GM21723 (cell line): ENCODE measurements around the gene BASP1.
"Not testable (repeated sequence)": the region's sequence is repeated elsewhere in the genome, so short reads cannot be mapped to it uniquely, and the experiment has no call there.

Experiments used
- ATAC-seq: cut with Tn5 transposase; IDR thresholded peaks from one replicate; pipeline ENCODE4 v1.9.1; 2021; ENCODE audit warnings: mild to moderate bottlenecking, moderate library complexity; ENCODE audit not compliant: unreplicated experiment

BASP1 gene

DNA sequence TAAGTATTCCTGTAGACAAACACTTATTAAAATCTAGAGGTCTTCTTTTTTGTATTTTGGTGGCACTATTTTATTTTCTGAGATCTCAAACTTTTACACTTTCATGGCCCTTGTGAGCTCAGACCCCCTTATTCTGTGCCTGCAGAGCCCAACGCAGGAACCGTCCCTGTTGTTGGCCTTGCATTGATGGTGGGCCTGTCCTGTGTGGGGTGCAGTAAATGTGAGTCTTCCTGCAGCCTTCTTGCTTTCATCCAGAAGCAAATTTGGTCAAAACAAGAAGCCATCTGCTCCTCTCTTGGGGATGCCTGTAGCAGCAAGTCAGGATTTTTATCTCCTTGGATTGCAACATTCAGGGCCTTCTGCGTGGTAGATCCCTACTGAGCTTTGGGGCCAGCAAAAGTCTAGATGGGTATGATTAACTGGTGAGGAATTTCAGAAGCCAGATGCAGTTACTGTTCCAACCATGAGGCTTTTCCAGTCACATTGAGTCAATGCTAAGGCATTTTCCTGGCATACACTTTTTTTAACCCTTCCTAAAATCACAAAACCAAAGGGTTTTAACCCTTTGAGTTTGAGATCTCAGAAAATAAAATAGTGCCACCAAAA is 31.7 kb downstream of the BASP1 start:
- ATAC-seq: no peak

DNA sequence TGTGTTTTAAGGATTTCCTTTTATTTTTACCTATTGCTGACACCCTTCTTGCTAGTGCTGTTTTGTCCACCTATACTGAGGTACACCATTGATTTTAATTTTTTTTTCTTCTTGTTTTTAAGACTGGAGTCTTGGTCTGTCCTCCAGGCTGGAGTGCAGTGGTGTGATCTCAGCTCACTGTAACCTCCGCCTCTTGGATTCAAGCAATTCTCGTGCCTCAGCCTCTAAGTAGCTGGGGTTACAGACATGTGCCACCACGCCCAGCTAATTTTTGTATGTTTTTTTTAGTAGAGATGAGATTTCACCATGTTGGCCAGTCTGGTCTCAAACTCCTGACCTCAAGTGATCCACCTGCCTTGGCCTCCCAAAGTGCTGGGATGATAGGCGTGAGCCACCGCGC is 32.4 kb downstream of the BASP1 start:
- not testable (repeated sequence) for ATAC-seq

- ATAC-seq: no peak
Observed at GRCh38 chr5:17252543-17252942, 35.1 kb downstream of the BASP1 start.

- ATAC-seq: peak; percentile 58
Observed at GRCh38 chr5:17255471-17256021, 38.1 kb downstream of the BASP1 start.

GRCh38 chr5:17256171-17256570 is 38.7 kb downstream of the BASP1 start:
- no peak for ATAC-seq

DNA sequence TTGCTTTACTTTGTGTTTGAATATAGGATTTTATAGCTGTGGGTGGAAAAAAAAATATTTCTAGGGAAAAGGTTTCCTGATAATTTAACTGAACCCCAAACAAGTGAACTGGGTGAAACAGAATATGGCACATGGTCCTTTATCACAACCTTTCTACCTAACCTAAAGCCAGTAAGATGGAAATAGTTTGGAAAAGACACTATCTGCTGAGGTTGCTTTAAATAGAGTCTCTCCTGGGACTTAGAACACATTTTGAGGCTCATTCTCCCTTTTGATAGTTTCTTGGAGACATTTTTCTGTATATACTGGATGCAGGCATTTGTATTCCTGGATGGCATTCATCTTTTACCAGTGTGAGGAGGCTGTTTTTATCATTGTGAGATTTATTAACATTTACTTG is 39.4 kb downstream of the BASP1 start:
- no peak for ATAC-seq

GRCh38 chr5:17257705-17258273 is 40.4 kb downstream of the BASP1 start:
- ATAC-seq: peak; percentile 76

GRCh38 chr5:17258431-17258830 is 41.0 kb downstream of the BASP1 start:
- no peak for ATAC-seq

- ATAC-seq: not testable (repeated sequence)
Observed at GRCh38 chr5:17259012-17259411, 41.6 kb downstream of the BASP1 start.

DNA sequence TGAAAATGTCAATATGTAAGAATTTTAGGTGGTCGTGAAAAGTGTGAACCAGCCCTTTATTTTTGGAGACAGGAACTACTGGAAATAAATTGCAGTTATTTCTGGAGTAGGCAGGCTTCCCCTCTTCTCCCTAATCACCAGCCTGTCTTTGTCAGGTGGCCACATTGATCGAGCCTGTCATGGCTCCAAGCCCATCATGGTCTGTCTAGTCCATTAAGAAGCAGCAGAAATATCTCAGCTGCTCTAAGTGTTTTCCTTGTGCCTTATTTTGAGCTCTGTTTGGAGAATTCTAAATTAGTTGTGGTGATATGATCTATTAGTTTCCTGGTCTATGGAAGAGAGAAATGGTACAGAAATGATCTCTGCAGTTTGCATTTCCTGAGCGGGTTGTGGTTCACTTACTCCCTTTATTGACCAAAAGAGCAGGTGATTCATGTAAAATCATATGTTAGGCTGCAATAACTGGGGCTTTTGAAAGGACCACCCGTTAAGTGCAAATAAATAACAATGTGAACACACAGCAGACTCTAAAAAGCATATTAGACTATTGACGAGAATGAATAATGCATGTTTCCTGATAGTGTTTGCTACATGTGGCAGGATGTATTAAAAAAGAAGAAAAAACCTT is 42.3 kb downstream of the BASP1 start:
- ATAC-seq: no peak

GRCh38 chr5:17260549-17260948 is 43.1 kb downstream of the BASP1 start:
- no peak for ATAC-seq

- ATAC-seq: no peak
Observed at GRCh38 chr5:17261075-17261474, 43.6 kb downstream of the BASP1 start.

- no peak for ATAC-seq
Observed at GRCh38 chr5:17265041-17265440, 47.6 kb downstream of the BASP1 start.

DNA sequence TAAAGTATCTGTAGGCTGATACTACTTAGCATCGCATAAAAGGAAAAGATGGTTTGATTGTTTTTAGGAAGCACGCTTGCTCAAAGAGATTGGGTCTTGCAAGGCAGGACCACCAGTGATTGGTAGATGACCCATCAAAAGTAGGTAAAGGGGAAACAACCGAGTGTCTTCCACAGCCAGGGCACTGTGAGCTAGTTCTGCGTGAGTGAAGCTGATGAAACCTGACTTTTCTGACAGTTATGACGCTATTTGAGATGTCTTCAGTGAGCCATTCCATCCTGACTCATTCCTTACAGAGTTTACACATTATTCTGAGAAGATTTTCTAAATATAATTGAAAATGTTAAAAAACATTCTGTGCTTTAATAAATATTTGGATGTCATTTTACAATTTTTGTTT is 49.7 kb downstream of the BASP1 start:
- peak; percentile 56 for ATAC-seq

DNA sequence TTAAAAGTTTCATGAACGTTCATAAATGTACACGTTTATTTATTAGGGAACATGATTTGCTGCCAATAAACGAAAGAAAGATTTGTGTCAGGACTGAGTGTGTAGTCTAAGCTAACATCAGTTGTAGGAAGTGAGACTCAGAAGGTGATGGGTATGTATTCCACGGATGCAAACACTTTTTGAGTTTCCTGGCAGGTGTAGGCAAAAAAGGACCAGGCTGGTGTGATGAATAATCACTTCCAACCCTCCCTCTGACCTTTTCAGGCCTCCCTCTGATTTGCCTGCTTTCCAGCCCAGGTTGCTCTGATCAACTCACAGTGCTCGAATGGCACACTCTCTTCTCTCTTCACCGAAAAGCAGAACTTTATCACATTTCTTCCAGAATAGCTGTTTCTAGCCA is 51.8 kb downstream of the BASP1 start:
- peak; percentile 67 for ATAC-seq

DNA sequence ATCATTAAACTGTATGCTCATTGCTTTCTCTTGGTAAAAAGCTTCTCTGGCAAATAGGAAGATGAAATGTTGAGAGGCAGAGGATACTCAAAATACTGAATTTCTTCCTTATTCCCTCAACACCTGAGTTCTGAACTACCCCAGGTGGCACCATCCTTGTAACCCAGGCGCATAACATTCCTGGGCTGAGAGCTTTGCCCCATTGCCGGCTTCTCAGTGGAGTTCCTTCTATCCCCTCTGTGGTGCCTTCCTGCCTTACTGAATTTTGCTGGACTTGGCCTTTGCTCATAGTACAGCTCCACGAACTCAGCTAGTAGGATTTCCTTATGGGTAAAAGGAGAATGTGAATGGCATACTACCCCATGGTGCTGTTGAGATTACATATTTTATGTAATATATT is 54.7 kb downstream of the BASP1 start:
- ATAC-seq: no peak

DNA sequence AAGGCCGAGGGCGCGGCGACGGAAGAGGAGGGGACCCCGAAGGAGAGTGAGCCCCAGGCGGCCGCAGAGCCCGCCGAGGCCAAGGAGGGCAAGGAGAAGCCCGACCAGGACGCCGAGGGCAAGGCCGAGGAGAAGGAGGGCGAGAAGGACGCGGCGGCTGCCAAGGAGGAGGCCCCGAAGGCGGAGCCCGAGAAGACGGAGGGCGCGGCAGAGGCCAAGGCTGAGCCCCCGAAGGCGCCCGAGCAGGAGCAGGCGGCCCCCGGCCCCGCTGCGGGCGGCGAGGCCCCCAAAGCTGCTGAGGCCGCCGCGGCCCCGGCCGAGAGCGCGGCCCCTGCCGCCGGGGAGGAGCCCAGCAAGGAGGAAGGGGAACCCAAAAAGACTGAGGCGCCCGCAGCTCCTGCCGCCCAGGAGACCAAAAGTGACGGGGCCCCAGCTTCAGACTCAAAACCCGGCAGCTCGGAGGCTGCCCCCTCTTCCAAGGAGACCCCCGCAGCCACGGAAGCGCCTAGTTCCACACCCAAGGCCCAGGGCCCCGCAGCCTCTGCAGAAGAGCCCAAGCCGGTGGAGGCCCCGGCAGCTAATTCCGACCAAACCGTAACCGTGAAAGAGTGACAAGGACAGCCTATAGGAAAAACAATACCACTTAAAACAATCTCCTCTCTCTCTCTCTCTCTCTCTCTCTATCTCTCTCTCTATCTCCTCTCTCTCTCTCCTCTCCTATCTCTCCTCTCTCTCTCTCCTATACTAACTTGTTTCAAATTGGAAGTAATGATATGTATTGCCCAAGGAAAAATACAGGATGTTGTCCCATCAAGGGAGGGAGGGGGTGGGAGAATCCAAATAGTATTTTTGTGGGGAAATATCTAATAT is 58.1 kb downstream of the BASP1 start:
- no peak for ATAC-seq

- peak; percentile 70 for ATAC-seq
Observed at GRCh38 chr5:17276445-17276844, 59.0 kb downstream of the BASP1 start.

DNA sequence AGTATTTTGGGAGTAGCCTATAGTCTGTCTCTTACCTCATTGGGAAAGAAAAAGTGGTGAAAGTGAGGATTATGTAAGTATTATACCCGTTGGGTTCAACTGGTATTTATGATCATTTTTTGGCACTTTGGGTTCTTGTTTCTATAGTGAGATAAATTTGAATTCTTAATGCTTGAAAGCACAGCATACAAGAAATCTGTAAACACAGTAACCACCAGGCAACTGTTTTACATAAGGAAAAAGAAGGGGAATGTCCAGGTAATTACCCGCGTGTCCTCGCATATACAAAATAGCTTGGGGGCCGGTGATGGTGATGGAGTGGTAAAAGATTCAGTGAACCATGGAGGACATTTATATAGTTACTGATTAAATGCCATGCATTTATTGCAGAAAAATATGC is 60.5 kb downstream of the BASP1 start:
- peak; percentile 31 for ATAC-seq

DNA sequence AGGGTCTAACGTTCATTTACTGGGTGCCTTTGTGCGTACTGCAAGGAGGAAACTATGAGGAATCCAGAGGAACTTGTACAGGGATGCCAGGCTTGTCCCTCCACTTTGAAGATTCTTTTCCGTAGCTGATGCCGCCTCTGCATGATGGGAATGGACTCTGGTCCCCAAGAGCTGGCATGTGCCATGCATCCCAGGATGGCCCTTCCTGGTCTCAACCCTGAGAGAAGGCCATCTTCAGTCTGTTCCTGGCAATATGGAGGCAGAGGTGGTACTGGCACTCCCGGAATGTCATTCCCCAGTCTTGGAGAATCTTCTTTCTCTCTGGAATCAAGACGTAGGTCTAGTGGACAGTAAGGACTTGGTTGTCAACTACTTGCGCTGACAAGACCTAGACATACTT is 61.5 kb downstream of the BASP1 start:
- ATAC-seq: no peak

- ATAC-seq: no peak
Observed at GRCh38 chr5:17279487-17279886, 62.1 kb downstream of the BASP1 start.
